Spleen (tissue), 7 donors: ENCODE data around the gene PTPRN2.

Source experiments
- POLR2A ChIP-seq, 3 donors: fragments of 450-650 bp; IDR thresholded peaks; one replicate each; pipeline ENCODE4 v1.5.1; 2017; ENCODE audit warnings: antibody characterized with exemption in 3 of 3, mild to moderate bottlenecking in 1 of 3
- POLR2AphosphoS5 ChIP-seq, 3 donors: sonication (generic); formaldehyde crosslinking; IDR thresholded peaks; one replicate each; pipeline ENCODE4 v1.5.1; 2017; ENCODE audit warnings: antibody characterized with exemption in 3 of 3
- TF ChIP-seq, protein P1 (sequence below), 11 experiments: fragments of 200-600 bp in 7 of 11; fragments of 450-650 bp in 4 of 11; sonication (generic) in 4 of 11; IDR thresholded peaks in 8 of 11; conservative IDR thresholded peaks in 3 of 11; 1 replicate in 7 of 11; 2 replicates in 4 of 11; pipeline versions ENCODE4 v1.4.0 to v1.8.0; 2016 to 2021; ENCODE audit warnings: antibody characterized with exemption in 11 of 11, inconsistent platforms in 4 of 11, mild to moderate bottlenecking in 1 of 11
- donor health status: DM: no; HTN: no; CAD: no; lungs with moderate emphysema.
- donor health status: DM: no; HTN: no; CAD: no.
- donor health status: DM: no; HTN: no; CAD: no.

DNA sequence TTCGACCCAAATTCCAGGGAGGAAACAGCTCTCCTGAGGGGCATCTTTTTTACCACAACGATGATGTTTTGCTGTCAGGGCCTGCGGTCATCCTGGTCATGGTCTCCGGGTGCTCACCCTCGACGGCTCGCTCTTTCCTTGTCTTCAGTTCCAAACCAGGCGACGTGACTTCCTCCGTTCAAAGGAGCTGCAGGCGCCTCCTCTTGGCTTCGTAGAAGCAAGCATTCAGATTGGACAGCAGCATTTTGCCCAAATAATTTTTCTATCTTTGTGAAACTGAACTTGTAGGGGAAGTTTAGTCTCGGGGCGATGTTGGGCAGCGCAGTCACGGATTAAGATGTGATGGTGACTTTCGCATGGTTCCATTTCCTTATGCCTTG lies 1042.0 kb downstream of the PTPRN2 start:
- TF ChIP-seq POLR2A (IDR thresholded peaks at IDR 0.05), result no peak
- TF ChIP-seq, protein P1, sequence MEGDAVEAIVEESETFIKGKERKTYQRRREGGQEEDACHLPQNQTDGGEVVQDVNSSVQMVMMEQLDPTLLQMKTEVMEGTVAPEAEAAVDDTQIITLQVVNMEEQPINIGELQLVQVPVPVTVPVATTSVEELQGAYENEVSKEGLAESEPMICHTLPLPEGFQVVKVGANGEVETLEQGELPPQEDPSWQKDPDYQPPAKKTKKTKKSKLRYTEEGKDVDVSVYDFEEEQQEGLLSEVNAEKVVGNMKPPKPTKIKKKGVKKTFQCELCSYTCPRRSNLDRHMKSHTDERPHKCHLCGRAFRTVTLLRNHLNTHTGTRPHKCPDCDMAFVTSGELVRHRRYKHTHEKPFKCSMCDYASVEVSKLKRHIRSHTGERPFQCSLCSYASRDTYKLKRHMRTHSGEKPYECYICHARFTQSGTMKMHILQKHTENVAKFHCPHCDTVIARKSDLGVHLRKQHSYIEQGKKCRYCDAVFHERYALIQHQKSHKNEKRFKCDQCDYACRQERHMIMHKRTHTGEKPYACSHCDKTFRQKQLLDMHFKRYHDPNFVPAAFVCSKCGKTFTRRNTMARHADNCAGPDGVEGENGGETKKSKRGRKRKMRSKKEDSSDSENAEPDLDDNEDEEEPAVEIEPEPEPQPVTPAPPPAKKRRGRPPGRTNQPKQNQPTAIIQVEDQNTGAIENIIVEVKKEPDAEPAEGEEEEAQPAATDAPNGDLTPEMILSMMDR (IDR thresholded peaks at IDR 0.05 in 8 of 11, conservative IDR thresholded peaks at IDR 0.05 in 3 of 11), result no peak
- no peak for TF ChIP-seq POLR2AphosphoS5 (IDR thresholded peaks at IDR 0.05)
